Activated CD4-positive, alpha-beta memory T cell treated with anti-CD3 and anti-CD28 coated beads for 36 hours (primary cell): ENCODE data around the gene ZNF609. TPM values are rescaled to one million over a fixed set of nuclear protein-coding genes. Genes with fewer than 3 reads are reported as not detected.

Experiments used
- CTCF ChIA-PET: fragments of 350-600 bp; sonication (Branson Sonifier 250); formaldehyde crosslinking; loops from one replicate; lab custom pipeline; 2021; ENCODE audit warnings: antibody characterized with exemption, inconsistent platforms; lab: Charles Lee
- POLR2A ChIA-PET: fragments of 350-600 bp; sonication (Branson Sonifier 250); formaldehyde crosslinking; loops from one replicate; lab custom pipeline; 2021; ENCODE audit warnings: antibody characterized with exemption; lab: Charles Lee
- DNase-seq: peaks from one replicate; pipeline ENCODE4 v3.0.0-alpha.2; 2020
- H3K27ac Mint-ChIP-seq: one replicate; pipeline ENCODE4 v1.8.0; 2021; ENCODE audit warnings: mixed read lengths
- H3K27me3 Mint-ChIP-seq: one replicate; pipeline ENCODE4 v1.8.0; 2021; ENCODE audit warnings: mixed read lengths
- H3K36me3 Mint-ChIP-seq: one replicate; pipeline ENCODE4 v1.8.0; 2021; ENCODE audit warnings: mixed read lengths
- H3K4me1 Mint-ChIP-seq: one replicate; pipeline ENCODE4 v1.8.0; 2021; ENCODE audit warnings: low read depth, mixed read lengths
- H3K4me3 Mint-ChIP-seq: one replicate; pipeline ENCODE4 v1.8.0; 2021; ENCODE audit warnings: mild to moderate bottlenecking, mixed read lengths
- H3K9me3 Mint-ChIP-seq: one replicate; pipeline ENCODE4 v1.8.0; 2021; ENCODE audit warnings: mixed read lengths
- intact Hi-C: fragments of 100-400 bp; cut with micrococcal nuclease; formaldehyde crosslinking; loops from one replicate; pipeline ENCODE4 v1.15.1; 2023
- total RNA-seq, 2 experiments: library from RNA; stranded (reverse); gene quantifications; one replicate each; pipeline ENCODE4 v1.2.3, GENCODE V29; 2021

ZNF609 gene
- total RNA-seq, 2 experiments from 2014 or later = 38.5 to 38.7 TPM

GRCh38 chr15:64513823-64514222 is 53.4 kb downstream of the ZNF609 start:
- DNase-seq = no peak
- no peaks in the 10 kb centered on the region for H3K27me3 Mint-ChIP-seq
- H3K4me1 Mint-ChIP-seq = peaks cover 44% of the 10 kb centered on the region
- intact Hi-C loops = no loop called here
- peaks cover 10% of the 10 kb centered on the region for H3K36me3 Mint-ChIP-seq
- no peak overlapping the region for H3K27ac Mint-ChIP-seq
- POLR2A ChIA-PET = no interaction called here
- H3K9me3 Mint-ChIP-seq = no peaks in the 10 kb centered on the region
- H3K4me3 Mint-ChIP-seq = no peak overlapping the region
- CTCF ChIA-PET = interaction anchor here (0.6 kb wide), 1 partner anchor 10 kb away, joined by 7 read pairs; no protein-coding TSS in a partner anchor

- intact Hi-C loops = loop anchor here (5.0 kb wide), 1 partner anchor 53 kb away; the partner anchor contains the start of gene ZNF609
- POLR2A ChIA-PET = interaction anchor here (0.7 kb wide), 1 partner anchor 270 kb away, joined by 3 read pairs; no protein-coding TSS in a partner anchor
- peaks cover 38% of the 10 kb centered on the region for H3K4me1 Mint-ChIP-seq
- no peak overlapping the region for H3K4me3 Mint-ChIP-seq
- CTCF ChIA-PET = interaction anchor here (0.6 kb wide), 1 partner anchor 158 kb away, joined by 3 read pairs; no protein-coding TSS in a partner anchor
- no peaks in the 10 kb centered on the region for H3K9me3 Mint-ChIP-seq
- H3K27ac Mint-ChIP-seq = no peak overlapping the region
- no peaks in the 10 kb centered on the region for H3K27me3 Mint-ChIP-seq
- H3K36me3 Mint-ChIP-seq = peaks cover 10% of the 10 kb centered on the region
- no peak for DNase-seq
Observed at GRCh38 chr15:64515196-64515595, 54.8 kb downstream of the ZNF609 start.

- peaks cover 38% of the 10 kb centered on the region for H3K4me1 Mint-ChIP-seq
- H3K36me3 Mint-ChIP-seq = peaks cover 10% of the 10 kb centered on the region
- ChIA-PET POLR2A (interaction anchor here (0.7 to 0.9 kb wide), 2 partner anchors 48 to 270 kb away, joined by 3 read pairs; no protein-coding TSS in a partner anchor), CTCF (interaction anchor here (0.6 kb wide), 1 partner anchor 157 kb away, joined by 3 read pairs; no protein-coding TSS in a partner anchor)
- no peaks in the 10 kb centered on the region for H3K27me3 Mint-ChIP-seq
- intact Hi-C loops = loop anchor here (5.0 kb wide), 1 partner anchor 54 kb away; the partner anchor contains the start of gene ZNF609
- no peak for DNase-seq
- H3K9me3 Mint-ChIP-seq = no peaks in the 10 kb centered on the region
- no peak overlapping the region for H3K4me3 Mint-ChIP-seq
- no peak overlapping the region for H3K27ac Mint-ChIP-seq
Observed at GRCh38 chr15:64515825-64516224, 55.4 kb downstream of the ZNF609 start.

GRCh38 chr15:64519897-64520296 is 59.5 kb downstream of the ZNF609 start:
- Mint-ChIP-seq H3K4me3 (no peak overlapping the region), H3K9me3 (no peaks in the 10 kb centered on the region), H3K4me1 (peaks cover 36% of the 10 kb centered on the region), H3K27me3 (no peaks in the 10 kb centered on the region), H3K27ac (no peak overlapping the region), H3K36me3 (peaks cover 7% of the 10 kb centered on the region)
- intact Hi-C loops = loop anchor here (5.0 kb wide), 1 partner anchor 58 kb away; the partner anchor contains the start of gene ZNF609
- ChIA-PET CTCF (no interaction called here), POLR2A (no interaction called here)
- DNase-seq = no peak

- CTCF ChIA-PET = interaction anchor here (1.2 kb wide), 1 partner anchor 10 kb away, joined by 4 read pairs; no protein-coding TSS in a partner anchor
- intact Hi-C loops = no loop called here
Observed at GRCh38 chr15:64521201-64521600, 60.8 kb downstream of the ZNF609 start.

GRCh38 chr15:64521726-64522164 is 61.4 kb downstream of the ZNF609 start:
- no peak overlapping the region for H3K4me3 Mint-ChIP-seq
- no peak for DNase-seq
- no peaks in the 10 kb centered on the region for H3K27me3 Mint-ChIP-seq
- intact Hi-C loops = no loop called here
- peaks cover 46% of the 10 kb centered on the region for H3K4me1 Mint-ChIP-seq
- no peaks in the 10 kb centered on the region for H3K9me3 Mint-ChIP-seq
- ChIA-PET POLR2A (no interaction called here), CTCF (interaction anchor here (1.2 kb wide), 1 partner anchor 9 kb away, joined by 4 read pairs; no protein-coding TSS in a partner anchor)
- H3K36me3 Mint-ChIP-seq = peaks cover 6% of the 10 kb centered on the region
- no peak overlapping the region for H3K27ac Mint-ChIP-seq

More at GRCh38 chr15:64521201-64521600, 60.8 kb downstream of the ZNF609 start:
- Mint-ChIP-seq H3K27me3 (no peaks in the 10 kb centered on the region), H3K4me1 (peaks cover 44% of the 10 kb centered on the region), H3K27ac (no peak overlapping the region), H3K9me3 (no peaks in the 10 kb centered on the region), H3K36me3 (peaks cover 7% of the 10 kb centered on the region), H3K4me3 (no peak overlapping the region)
- POLR2A ChIA-PET = no interaction called here
- DNase-seq = no peak

GRCh38 chr15:64522226-64522823 is 61.9 kb downstream of the ZNF609 start:
- Mint-ChIP-seq H3K36me3 (peaks cover 4% of the 10 kb centered on the region), H3K27me3 (no peaks in the 10 kb centered on the region), H3K4me1 (peaks cover 52% of the 10 kb centered on the region), H3K9me3 (no peaks in the 10 kb centered on the region), H3K27ac (no peak overlapping the region), H3K4me3 (no peak overlapping the region)
- CTCF ChIA-PET = no interaction called here
- POLR2A ChIA-PET = no interaction called here
- intact Hi-C loops = no loop called here
- DNase-seq = no peak

- Mint-ChIP-seq H3K27ac (no peak overlapping the region), H3K27me3 (no peaks in the 10 kb centered on the region), H3K36me3 (peaks cover 4% of the 10 kb centered on the region), H3K4me3 (no peak overlapping the region), H3K4me1 (peaks cover 52% of the 10 kb centered on the region), H3K9me3 (no peaks in the 10 kb centered on the region)
- CTCF ChIA-PET = no interaction called here
- no peak for DNase-seq
- intact Hi-C loops = no loop called here
- POLR2A ChIA-PET = no interaction called here
Observed at GRCh38 chr15:64523240-64523639, 62.9 kb downstream of the ZNF609 start.

GRCh38 chr15:64524778-64525177 is 64.4 kb downstream of the ZNF609 start:
- Mint-ChIP-seq H3K27ac (no peak overlapping the region), H3K27me3 (no peaks in the 10 kb centered on the region), H3K36me3 (peaks cover 10% of the 10 kb centered on the region), H3K4me3 (no peak overlapping the region), H3K4me1 (peaks cover 51% of the 10 kb centered on the region), H3K9me3 (no peaks in the 10 kb centered on the region)
- intact Hi-C loops = no loop called here
- no peak for DNase-seq
- CTCF ChIA-PET = no interaction called here
- POLR2A ChIA-PET = interaction anchor here (0.7 kb wide), 1 partner anchor 12 kb away, joined by 3 read pairs; no protein-coding TSS in a partner anchor

GRCh38 chr15:64525828-64526530 is 65.6 kb downstream of the ZNF609 start:
- Mint-ChIP-seq H3K4me3 (no peak overlapping the region), H3K9me3 (no peaks in the 10 kb centered on the region), H3K27me3 (no peaks in the 10 kb centered on the region), H3K4me1 (peaks cover 58% of the 10 kb centered on the region), H3K27ac (no peak overlapping the region), H3K36me3 (peaks cover 10% of the 10 kb centered on the region)
- POLR2A ChIA-PET = no interaction called here
- no peak for DNase-seq
- intact Hi-C loops = no loop called here
- CTCF ChIA-PET = no interaction called here

GRCh38 chr15:64527263-64527984 is 67.0 kb downstream of the ZNF609 start:
- CTCF ChIA-PET = no interaction called here
- Mint-ChIP-seq H3K9me3 (no peaks in the 10 kb centered on the region), H3K36me3 (peaks cover 12% of the 10 kb centered on the region), H3K27me3 (no peaks in the 10 kb centered on the region), H3K27ac (no peak overlapping the region), H3K4me1 (peaks cover 63% of the 10 kb centered on the region), H3K4me3 (no peak overlapping the region)
- POLR2A ChIA-PET = no interaction called here
- intact Hi-C loops = no loop called here
- no peak for DNase-seq

- intact Hi-C loops = no loop called here
- ChIA-PET CTCF (no interaction called here), POLR2A (no interaction called here)
- Mint-ChIP-seq H3K27ac (no peak overlapping the region), H3K4me1 (peaks cover 76% of the 10 kb centered on the region), H3K36me3 (peaks cover 14% of the 10 kb centered on the region), H3K9me3 (no peaks in the 10 kb centered on the region), H3K4me3 (no peak overlapping the region), H3K27me3 (no peaks in the 10 kb centered on the region)
- no peak for DNase-seq
Observed at GRCh38 chr15:64528871-64529270, 68.5 kb downstream of the ZNF609 start.
